B cell (primary cell): ENCODE results near the gene ARSI. TPM values are rescaled to one million over a fixed set of nuclear protein-coding genes. Genes with fewer than 3 reads are reported as not detected.

Experiments
- ATAC-seq: fragments of 200-7000 bp; cut with Tn5 transposase; one replicate; pipeline ENCODE4 v1.10.0; 2021; ENCODE audit warnings: low read depth, mild to moderate bottlenecking, moderate number of reproducible peaks, moderate library complexity
- CTCF ChIA-PET: fragments of 350-600 bp; sonication (Branson Sonifier 250); formaldehyde crosslinking; loops from one replicate; lab custom pipeline; 2021; ENCODE audit warnings: antibody characterized with exemption, inconsistent platforms; lab: Charles Lee
- POLR2A ChIA-PET: fragments of 350-600 bp; sonication (Branson Sonifier 250); formaldehyde crosslinking; loops from one replicate; lab custom pipeline; 2021; ENCODE audit warnings: antibody characterized with exemption; lab: Charles Lee
- DNase-seq: peaks from one replicate; pipeline ENCODE4 v3.0.0; 2013
- H2AFZ ChIP-seq: 2 replicates; pipeline ENCODE4 v1.6.1; 2012; ENCODE audit warnings: mild to moderate bottlenecking, low read depth, low read length; ENCODE audit not compliant: insufficient read depth, poor library complexity, severe bottlenecking
- H3K27ac ChIP-seq, 2 donors: 1 replicate in 1 of 2; 2 replicates in 1 of 2; pipeline ENCODE4 v1.5.1; 2012 to 2013; ENCODE audit warnings: low read length in 2 of 2, mild to moderate bottlenecking in 2 of 2, moderate library complexity in 1 of 2
- H3K27me3 ChIP-seq, 4 experiments: fragments of 200-600 bp in 1 of 4; sonication (generic) in 1 of 4; replicated peaks in 1 of 4; 1 replicate in 2 of 4; 2 replicates in 2 of 4; pipeline versions ENCODE4 v1.6.1 to v1.7.0; 2013 to 2016; ENCODE audit warnings: low read length in 3 of 4, mild to moderate bottlenecking in 2 of 4, mixed read lengths in 1 of 4, moderate library complexity in 1 of 4; ENCODE audit not compliant: insufficient read depth in 4 of 4, control insufficient read depth in 3 of 4; ENCODE audit errors: control extremely low read depth in 1 of 4
- H3K36me3 ChIP-seq, 2 experiments: replicated peaks in 1 of 2; 1 replicate in 1 of 2; 2 replicates in 1 of 2; pipeline versions ENCODE4 v1.6.1 to v1.7.1; 2013; ENCODE audit warnings: low read length in 1 of 2; ENCODE audit not compliant: insufficient read depth in 2 of 2, control insufficient read depth in 1 of 2; ENCODE audit errors: control extremely low read depth in 1 of 2, extremely low read depth in 1 of 2
- H3K4me1 ChIP-seq, 2 donors: fragments of 200-600 bp in 1 of 2; sonication (generic) in 1 of 2; 1 replicate in 1 of 2; 2 replicates in 1 of 2; pipeline versions ENCODE4 v1.5.1 to v1.6.1; 2013 to 2017; ENCODE audit warnings: low read length in 2 of 2; ENCODE audit not compliant: control insufficient read depth in 2 of 2, insufficient read depth in 2 of 2
- H3K4me2 ChIP-seq: replicated peaks from 2 replicates; pipeline ENCODE3; 2012; ENCODE audit warnings: mild to moderate bottlenecking, low read depth, low read length; ENCODE audit not compliant: poor library complexity, severe bottlenecking
- H3K4me3 ChIP-seq, 5 experiments: fragments of 200-600 bp in 1 of 5; sonication (generic) in 1 of 5; 1 replicate in 3 of 5; 2 replicates in 2 of 5; pipeline versions ENCODE4 v1.5.1 to v1.7.0; 2011 to 2016; ENCODE audit warnings: low read length in 4 of 5, mild to moderate bottlenecking in 4 of 5, low read depth in 2 of 5, control low read depth in 1 of 5, moderate library complexity in 1 of 5; ENCODE audit not compliant: insufficient read depth in 1 of 5; ENCODE audit errors: control extremely low read depth in 1 of 5, extremely low read depth in 1 of 5
- H3K79me2 ChIP-seq: fragments of 200-600 bp; sonication (generic); one replicate; pipeline ENCODE4 v1.6.0; 2016; ENCODE audit warnings: low read length; ENCODE audit not compliant: control insufficient read depth, insufficient read depth
- H3K9ac ChIP-seq: fragments of 200-600 bp; sonication (generic); 2 replicates; pipeline ENCODE4 v1.6.1; 2017; ENCODE audit warnings: mild to moderate bottlenecking, low read length, moderate library complexity
- H3K9me3 ChIP-seq, 3 donors: one replicate each; pipeline versions ENCODE4 v1.6.1 to v1.7.1; 2013; ENCODE audit warnings: low read length in 2 of 3; ENCODE audit not compliant: control insufficient read depth in 2 of 3, insufficient read depth in 1 of 3; ENCODE audit errors: control extremely low read depth in 1 of 3
- H4K20me1 ChIP-seq: 2 replicates; pipeline ENCODE4 v1.6.0; 2012; ENCODE audit warnings: mild to moderate bottlenecking, low read length; ENCODE audit not compliant: insufficient read depth, control insufficient read depth, poor library complexity, severe bottlenecking
- H3K27ac Mint-ChIP-seq: one replicate; pipeline ENCODE4 v1.8.0; 2021; ENCODE audit warnings: mixed read lengths
- H3K27me3 Mint-ChIP-seq: one replicate; pipeline ENCODE4 v1.8.0; 2021; ENCODE audit warnings: mixed read lengths
- H3K4me1 Mint-ChIP-seq: one replicate; pipeline ENCODE4 v1.8.0; 2021; ENCODE audit warnings: mixed read lengths
- H3K4me3 Mint-ChIP-seq: one replicate; pipeline ENCODE4 v1.8.0; 2021; ENCODE audit warnings: mixed read lengths
- H3K9me3 Mint-ChIP-seq: one replicate; pipeline ENCODE4 v1.8.0; 2022; ENCODE audit warnings: mixed read lengths; ENCODE audit not compliant: insufficient read depth
- CTCF ChIP-seq: fragments of 200-600 bp; IDR thresholded peaks from one replicate; pipeline ENCODE4 v1.8.0; 2022; ENCODE audit warnings: antibody characterized with exemption, mild to moderate bottlenecking
- EZH2 ChIP-seq: IDR thresholded peaks from 2 replicates; pipeline ENCODE4 v1.6.1; 2012; ENCODE audit warnings: borderline replicate concordance, low read depth, mild to moderate bottlenecking, moderate library complexity, low read length; ENCODE audit not compliant: insufficient read depth, poor library complexity, severe bottlenecking
- WGBS: methylation state at CpG from one replicate; pipeline ENCODE4 v1.1.5; 2013; ENCODE audit warnings: missing lambda C conversion rate; ENCODE audit not compliant: insufficient coverage; 5-methylcytosine and 5-hydroxymethylcytosine counted together
- intact Hi-C: fragments of 100-400 bp; cut with micrococcal nuclease; formaldehyde crosslinking; loops from one replicate; pipeline ENCODE4 v1.10.0; 2022
- polyA plus RNA-seq: library from polyadenylated mRNA; depleted of rRNA; stranded (reverse); fragments of >200 nt; gene quantifications from 2 replicates; pipeline ENCODE4 v1.2.3, GENCODE V29; 2012
- total RNA-seq, 2 donors: library from RNA; stranded (reverse); fragments of 120-200 nt in 1 of 2; gene quantifications; 1 replicate in 1 of 2; 2 replicates in 1 of 2; pipeline versions ENCODE4 v1.2.3 to v1.2.4, GENCODE V29; 2013 to 2022

The ARSI gene
- total and polyA plus RNA-seq, 2 donors (not counting 1 experiment from before 2014, with no cell fraction given): not detected

GRCh38 chr5:150335778-150336177 lies 33.1 kb upstream of the ARSI start:
- Histone ChIP-seq H3K27me3 (no peaks in the 10 kb centered on the region), H4K20me1 (no peaks in the 10 kb centered on the region), H3K4me2 (no peak overlapping the region), H3K79me2 (no peaks in the 10 kb centered on the region), H3K4me1 (no peaks in the 10 kb centered on the region), H3K9me3 (peaks cover 0 to 4% (median 0%) of the 10 kb centered on the region in 3 donors), H3K36me3 (no peaks in the 10 kb centered on the region), H3K4me3 (no peak overlapping the region), H3K9ac (no peak overlapping the region), H2AFZ (no peak overlapping the region), H3K27ac (no peak overlapping the region)
- ATAC-seq (no peak), DNase-seq (no peak)
- ChIA-PET POLR2A (no interaction called here), CTCF (no interaction called here)
- intact Hi-C loops: no loop called here
- no peak for TF ChIP-seq EZH2
- no peak for TF ChIP-seq CTCF
- no peak overlapping the region for H3K4me3 Mint-ChIP-seq
- no peaks in the 10 kb centered on the region for H3K27me3 Mint-ChIP-seq
- WGBS: 85% methylated on average over 3 of the region's 4 CpGs
- no peaks in the 10 kb centered on the region for H3K4me1 Mint-ChIP-seq
- H3K27ac Mint-ChIP-seq: no peak overlapping the region
- no peaks in the 10 kb centered on the region for H3K9me3 Mint-ChIP-seq

GRCh38 chr5:150333400-150333799 lies 30.7 kb upstream of the ARSI start:
- Mint-ChIP-seq H3K4me3 (no peak overlapping the region), H3K4me1 (no peaks in the 10 kb centered on the region), H3K9me3 (no peaks in the 10 kb centered on the region), H3K27ac (no peak overlapping the region), H3K27me3 (peaks cover 9% of the 10 kb centered on the region)
- no peaks in the 10 kb centered on the region for H3K36me3 ChIP-seq
- H3K27ac ChIP-seq: no peak overlapping the region
- WGBS: 87% methylated on average over 4 of the region's 5 CpGs
- ChIA-PET CTCF (no interaction called here), POLR2A (no interaction called here)
- no peaks in the 10 kb centered on the region for H3K4me1 ChIP-seq
- no peak overlapping the region for H2AFZ ChIP-seq
- no peak overlapping the region for H3K9ac ChIP-seq
- intact Hi-C loops: no loop called here
- ATAC-seq (no peak), DNase-seq (no peak)
- peaks cover 0 to 4% (median 0%) of the 10 kb centered on the region in 3 donors for H3K9me3 ChIP-seq
- H3K4me3 ChIP-seq: no peak overlapping the region
- no peaks in the 10 kb centered on the region for H3K79me2 ChIP-seq
- H3K27me3 ChIP-seq: no peaks in the 10 kb centered on the region
- no peaks in the 10 kb centered on the region for H4K20me1 ChIP-seq
- H3K4me2 ChIP-seq: no peak overlapping the region
- TF ChIP-seq CTCF: no peak
- TF ChIP-seq EZH2: no peak
